H7 (cell line): ENCODE measurements around the gene ZNF496. TPM values are rescaled to one million over a fixed set of nuclear protein-coding genes. Genes with fewer than 3 reads are reported as not detected.
"Not testable (repeated sequence)": the region's sequence is repeated elsewhere in the genome, so short reads cannot be mapped to it uniquely, and the experiment has no call there.

Source experiments
- DNase-seq: peaks from one replicate; pipeline ENCODE4 v3.0.0; 2012
- H3K27me3 ChIP-seq: 2 replicates; pipeline ENCODE4 v1.6.0; 2011; ENCODE audit warnings: mild to moderate bottlenecking, low read length; ENCODE audit not compliant: control insufficient read depth, insufficient read depth
- H3K36me3 ChIP-seq: replicated peaks from 2 replicates; pipeline ENCODE4 v1.5.1; 2011; ENCODE audit warnings: low read length; ENCODE audit not compliant: control insufficient read depth, insufficient read depth
- H3K4me3 ChIP-seq: 2 replicates; pipeline ENCODE4 v1.5.1; 2011; ENCODE audit warnings: low read depth, mild to moderate bottlenecking, control low read depth, low read length, moderate library complexity; ENCODE audit not compliant: insufficient read depth
- total RNA-seq: library from RNA; depleted of rRNA; stranded (reverse); fragments of >200 nt; shearing (Covaris generic); gene quantifications from 2 replicates; pipeline ENCODE4 v1.2.3, GENCODE V29; 2014

ZNF496 gene
- total RNA-seq, 1 experiment from 2014 or later: 127 TPM

GRCh38 chr1:247365023-247365422 is 33.4 kb upstream of the ZNF496 start:
- H3K27me3 ChIP-seq: no peaks in the 10 kb centered on the region; the same call in 1 of the 2 replicates
- H3K36me3 ChIP-seq: no peaks in the 10 kb centered on the region

DNA sequence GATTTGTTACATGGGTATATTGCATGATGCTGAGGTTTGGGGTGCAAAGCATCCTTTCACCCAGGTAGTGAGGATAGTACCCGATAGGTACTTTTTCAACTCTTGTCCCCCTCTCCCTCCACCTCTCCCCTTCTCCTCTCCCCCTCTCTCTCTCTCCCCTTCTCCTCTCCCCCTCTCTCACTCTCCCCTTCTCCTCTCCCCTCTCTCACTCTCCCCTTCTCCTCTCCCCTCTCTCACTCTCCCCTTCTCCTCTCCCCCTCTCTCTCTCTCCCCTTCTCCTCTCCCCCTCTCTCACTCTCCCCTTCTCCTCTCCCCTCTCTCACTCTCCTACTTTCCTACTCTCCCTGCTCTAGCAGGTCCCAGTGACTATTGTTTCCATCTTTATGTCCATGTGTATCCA is 31.3 kb upstream of the ZNF496 start:
- not testable (repeated sequence) for DNase-seq, H3K36me3 ChIP-seq, H3K4me3 ChIP-seq, H3K27me3 ChIP-seq

More at GRCh38 chr1:247365023-247365422, 33.4 kb upstream of the ZNF496 start:
- DNase-seq: no peak
- H3K4me3 ChIP-seq: no peak overlapping the region

GRCh38 chr1:247362153-247362552 is 30.5 kb upstream of the ZNF496 start:
- Histone ChIP-seq H3K36me3 (no peaks in the 10 kb centered on the region), H3K27me3 (no peaks in the 10 kb centered on the region; the same call in 1 of the 2 replicates), H3K4me3 (no peak overlapping the region)
- DNase-seq: no peak

DNA sequence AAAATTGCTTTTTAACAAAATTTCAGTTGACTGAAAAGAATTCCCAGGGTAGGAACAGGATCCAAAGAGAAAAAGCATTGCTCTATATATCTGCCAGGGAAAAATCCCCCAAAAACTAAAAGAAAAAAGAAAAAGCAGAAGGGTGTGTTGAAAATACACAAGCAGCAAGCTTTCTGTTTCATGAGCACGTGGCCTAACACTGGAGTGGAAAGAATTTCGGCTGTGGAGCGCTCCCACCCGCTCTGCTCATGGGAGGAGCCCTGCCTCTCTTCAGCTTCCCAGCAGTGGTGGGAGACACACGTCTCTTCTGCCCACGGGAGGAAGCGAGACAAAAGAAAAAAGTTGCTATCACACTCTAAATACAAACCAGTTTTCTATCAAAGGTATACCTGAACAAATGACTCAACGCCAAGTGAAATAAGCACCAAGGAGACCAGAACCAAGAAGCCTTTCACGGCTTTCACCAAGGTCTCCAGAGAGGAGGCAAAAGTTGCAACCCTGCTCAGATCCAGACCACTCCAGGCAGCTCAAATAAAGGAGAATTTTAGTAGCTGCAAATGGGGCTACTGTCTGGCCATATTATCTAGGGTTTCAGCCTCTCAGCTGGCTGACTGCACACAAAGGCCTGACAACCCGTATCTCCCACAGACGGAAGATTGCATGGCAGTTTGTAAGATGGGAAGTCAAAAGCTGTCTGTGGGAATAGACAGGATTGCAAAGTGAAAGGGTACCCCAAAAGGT is 29.5 kb upstream of the ZNF496 start:
- H3K27me3 ChIP-seq: no peaks in the 10 kb centered on the region; the same call in 1 of the 2 replicates
- no peaks in the 10 kb centered on the region for H3K36me3 ChIP-seq
- no peak for DNase-seq
- H3K4me3 ChIP-seq: no peak overlapping the region

- no peak for DNase-seq
- Histone ChIP-seq H3K27me3 (no peaks in the 10 kb centered on the region; the same call in 1 of the 2 replicates), H3K36me3 (no peaks in the 10 kb centered on the region), H3K4me3 (no peak overlapping the region)
Observed at GRCh38 chr1:247360116-247360898, 28.6 kb upstream of the ZNF496 start.

DNA sequence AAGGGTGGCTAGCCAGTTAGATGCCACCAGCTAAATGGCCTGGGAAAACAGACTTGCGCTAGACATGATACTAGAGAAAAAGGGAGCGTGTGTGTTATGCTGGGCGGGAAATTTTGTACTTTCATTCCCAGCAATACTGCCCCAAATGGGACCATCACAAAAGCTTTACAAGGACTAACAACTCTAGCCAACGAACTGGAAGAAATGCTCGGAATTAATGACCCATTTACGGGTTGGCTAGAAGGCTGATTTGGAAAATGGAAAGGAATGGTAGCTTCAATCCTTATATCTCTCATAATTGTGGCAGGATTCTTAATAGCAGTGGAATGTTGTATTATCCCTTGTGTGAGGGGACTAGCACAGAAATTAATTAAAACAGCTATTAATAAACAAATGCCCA is 27.9 kb upstream of the ZNF496 start:
- no peak overlapping the region for H3K4me3 ChIP-seq
- H3K27me3 ChIP-seq: no peaks in the 10 kb centered on the region; the same call in 1 of the 2 replicates
- no peak for DNase-seq
- no peaks in the 10 kb centered on the region for H3K36me3 ChIP-seq

GRCh38 chr1:247358920-247359319 is 27.3 kb upstream of the ZNF496 start:
- no peaks in the 10 kb centered on the region; the same call in 1 of the 2 replicates for H3K27me3 ChIP-seq
- no peaks in the 10 kb centered on the region for H3K36me3 ChIP-seq
- no peak for DNase-seq
- H3K4me3 ChIP-seq: no peak overlapping the region

DNA sequence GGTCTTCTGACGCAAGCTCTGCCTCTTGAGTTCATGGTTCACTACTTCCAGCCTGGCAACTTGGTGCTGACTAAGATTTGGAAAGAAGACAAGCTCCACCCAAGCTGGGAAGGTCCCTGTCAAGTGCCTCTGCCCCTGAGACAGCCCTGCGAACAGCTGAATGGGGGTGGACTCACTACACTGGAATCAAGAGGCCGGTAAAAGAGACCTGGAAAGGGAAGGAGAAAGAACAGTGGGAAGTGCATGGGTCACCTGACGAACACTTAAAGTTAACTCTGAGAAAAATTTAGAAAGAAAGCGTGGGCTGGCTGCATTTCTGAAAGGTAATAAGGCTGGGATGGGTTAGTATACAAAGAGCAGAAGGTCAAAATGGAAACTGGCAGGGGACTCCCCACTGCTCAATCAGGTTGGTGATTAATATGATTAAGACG is 26.1 kb upstream of the ZNF496 start:
- DNase-seq: no peak
- H3K27me3 ChIP-seq: no peaks in the 10 kb centered on the region; the same call in 1 of the 2 replicates
- H3K36me3 ChIP-seq: no peaks in the 10 kb centered on the region
- H3K4me3 ChIP-seq: no peak overlapping the region

GRCh38 chr1:247357052-247357780 is 25.5 kb upstream of the ZNF496 start:
- H3K36me3 ChIP-seq: no peaks in the 10 kb centered on the region
- H3K27me3 ChIP-seq: no peaks in the 10 kb centered on the region; the same call in 1 of the 2 replicates
- no peak for DNase-seq
- H3K4me3 ChIP-seq: no peak overlapping the region

- H3K27me3 ChIP-seq, H3K36me3 ChIP-seq, DNase-seq, H3K4me3 ChIP-seq: not testable (repeated sequence)
Observed at GRCh38 chr1:247355160-247355559, 23.5 kb upstream of the ZNF496 start.

- no peak overlapping the region for H3K4me3 ChIP-seq
- DNase-seq: no peak
- no peaks in the 10 kb centered on the region for H3K27me3 ChIP-seq
- no peaks in the 10 kb centered on the region for H3K36me3 ChIP-seq
Observed at GRCh38 chr1:247352175-247352574, 20.5 kb upstream of the ZNF496 start.

DNA sequence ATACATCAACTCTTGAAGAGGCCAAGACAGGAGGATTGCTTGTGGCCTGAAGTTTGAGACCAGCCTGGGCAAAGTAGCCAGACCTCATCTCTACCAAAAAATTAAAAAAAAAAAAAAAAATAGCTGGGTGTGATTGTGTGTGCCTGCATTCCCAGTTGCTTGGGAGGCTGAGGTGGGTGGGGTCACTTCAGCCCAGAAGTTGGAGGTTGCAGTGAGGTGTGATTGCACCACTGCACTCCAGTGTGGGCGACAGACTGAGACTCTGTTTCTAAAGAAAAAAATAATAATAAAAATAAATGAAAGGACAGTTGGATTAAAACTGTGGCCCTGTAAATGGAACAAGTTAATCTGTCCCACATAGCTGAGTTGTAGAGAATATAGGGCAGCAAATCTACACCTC is 18.9 kb upstream of the ZNF496 start:
- Histone ChIP-seq H3K27me3 (no peaks in the 10 kb centered on the region), H3K36me3 (no peaks in the 10 kb centered on the region), H3K4me3 (no peak overlapping the region)
- DNase-seq: no peak

DNA sequence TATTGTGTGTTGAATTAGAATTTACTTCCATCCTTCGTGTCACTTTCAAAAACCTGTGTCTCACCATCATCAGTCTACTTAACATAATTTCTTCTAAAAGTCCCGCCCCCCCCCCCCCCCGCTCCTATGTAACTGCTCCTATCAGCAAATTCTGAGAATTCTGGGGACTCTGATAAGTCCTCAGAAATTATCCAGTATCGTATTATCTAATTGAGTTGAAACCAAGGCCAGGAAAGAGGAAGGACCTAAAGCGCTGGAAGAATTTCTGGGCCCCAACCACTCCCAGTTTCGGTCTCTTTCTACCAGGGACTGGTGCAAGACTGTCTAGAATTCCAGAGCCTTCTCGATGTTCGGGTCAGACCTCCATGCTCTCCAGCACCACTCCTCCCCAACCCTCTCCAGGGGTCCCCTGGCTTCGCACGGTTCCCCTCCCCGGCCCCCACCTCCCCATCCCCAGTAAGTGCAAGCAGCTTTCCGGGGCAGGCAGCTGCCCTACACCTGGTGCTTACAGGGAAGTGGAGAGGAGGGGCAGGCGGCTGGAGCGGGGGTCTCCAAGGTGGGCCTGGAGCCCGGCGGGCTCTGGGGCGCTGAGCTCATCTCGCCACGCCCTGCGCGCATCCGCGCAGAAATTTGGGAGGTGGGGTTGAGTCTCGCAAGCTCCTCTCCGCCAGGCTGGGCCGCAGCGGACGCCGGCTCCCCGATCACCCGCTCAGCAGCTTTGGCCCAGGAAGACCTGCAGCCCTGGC is 16.0 kb upstream of the ZNF496 start:
- H3K27me3 ChIP-seq: no peaks in the 10 kb centered on the region
- H3K4me3 ChIP-seq: peak overlapping the region; percentile 40; the same call in 1 of the 2 replicates
- no peaks in the 10 kb centered on the region for H3K36me3 ChIP-seq
- peak; percentile 47 for DNase-seq

DNA sequence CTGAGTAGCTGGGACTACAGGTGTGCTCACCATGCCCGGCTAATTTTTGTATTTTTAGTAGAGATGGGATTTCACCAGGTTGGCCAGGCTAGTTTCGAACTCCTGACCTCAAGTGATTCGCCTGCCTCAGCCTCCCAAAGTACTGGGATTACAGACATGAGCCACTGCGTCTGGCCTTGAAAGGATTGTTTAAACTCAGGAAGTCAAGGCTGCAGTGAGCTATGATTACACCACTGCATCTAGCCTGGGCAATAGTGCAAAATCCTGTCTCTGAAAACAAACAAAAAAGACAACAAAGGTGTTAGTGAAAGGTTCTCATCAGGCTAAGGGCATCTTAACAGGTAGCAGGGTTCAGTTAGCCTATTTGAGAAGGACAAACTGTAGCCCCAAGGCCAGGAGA is 14.2 kb upstream of the ZNF496 start:
- DNase-seq: no peak
- Histone ChIP-seq H3K27me3 (no peaks in the 10 kb centered on the region), H3K4me3 (no peak overlapping the region), H3K36me3 (no peaks in the 10 kb centered on the region)
